Activated CD4-positive, alpha-beta T cell treated with anti-CD3 and anti-CD28 coated beads, Interleukin-2, amount 10 ng/mL, durations not matched to agents 7 days and 5 days (primary cell): ENCODE data around the gene APH1B. TPM values are rescaled to one million over a fixed set of nuclear protein-coding genes. Genes with fewer than 3 reads are reported as not detected.

ENCODE experiments used
- CTCF ChIA-PET: fragments of 350-600 bp; sonication (Branson Sonifier 250); formaldehyde crosslinking; loops from one replicate; lab custom pipeline; 2021; ENCODE audit warnings: antibody characterized with exemption; lab: Charles Lee
- POLR2A ChIA-PET: fragments of 350-600 bp; sonication (Branson Sonifier 250); formaldehyde crosslinking; loops from one replicate; lab custom pipeline; 2021; ENCODE audit warnings: antibody characterized with exemption; lab: Charles Lee
- DNase-seq: peaks from one replicate; pipeline ENCODE4 v3.0.0-alpha.2; 2020
- H3K27ac Mint-ChIP-seq: one replicate; pipeline ENCODE4 v1.8.0; 2021; ENCODE audit warnings: mild to moderate bottlenecking, moderate library complexity, mixed read lengths
- H3K27me3 Mint-ChIP-seq: one replicate; pipeline ENCODE4 v1.8.0; 2021; ENCODE audit warnings: mixed read lengths
- H3K36me3 Mint-ChIP-seq: one replicate; pipeline ENCODE4 v1.8.0; 2021; ENCODE audit warnings: low read depth, mixed read lengths
- H3K4me1 Mint-ChIP-seq: one replicate; pipeline ENCODE4 v1.8.0; 2021; ENCODE audit warnings: mixed read lengths
- H3K4me3 Mint-ChIP-seq: one replicate; pipeline ENCODE4 v1.8.0; 2021; ENCODE audit warnings: mild to moderate bottlenecking, moderate library complexity, mixed read lengths
- H3K9me3 Mint-ChIP-seq: one replicate; pipeline ENCODE4 v1.8.0; 2021; ENCODE audit warnings: mixed read lengths
- total RNA-seq, 2 experiments: library from RNA; stranded (reverse); gene quantifications; one replicate each; pipeline ENCODE4 v1.2.3, GENCODE V29; 2021

Gene APH1B
- total RNA-seq, 2 experiments from 2014 or later: 7.3 to 9.1 TPM

- ChIA-PET CTCF (interaction anchor here (0.6 to 1.0 kb wide), 2 partner anchors 28 to 185 kb away, joined by 3 to 4 read pairs; no protein-coding TSS in a partner anchor), POLR2A (no interaction called here)
- H3K27ac Mint-ChIP-seq: no peak overlapping the region
- H3K27me3 Mint-ChIP-seq: no peaks in the 10 kb centered on the region
- H3K4me3 Mint-ChIP-seq: no peak overlapping the region
- H3K36me3 Mint-ChIP-seq: no peaks in the 10 kb centered on the region
- H3K9me3 Mint-ChIP-seq: no peaks in the 10 kb centered on the region
- DNase-seq: no peak
- no peaks in the 10 kb centered on the region for H3K4me1 Mint-ChIP-seq
These were observed 47.4 kb downstream of the APH1B start for GRCh38 chr15:63324770-63325169.

GRCh38 chr15:63327648-63328421 is 50.4 kb downstream of the APH1B start:
- peaks cover 2% of the 10 kb centered on the region for H3K4me1 Mint-ChIP-seq
- DNase-seq: no peak
- H3K9me3 Mint-ChIP-seq: no peaks in the 10 kb centered on the region
- H3K36me3 Mint-ChIP-seq: no peaks in the 10 kb centered on the region
- no peak overlapping the region for H3K27ac Mint-ChIP-seq
- CTCF ChIA-PET: interaction anchor here (0.9 kb wide), 1 partner anchor 36 kb away, joined by 3 read pairs; no protein-coding TSS in a partner anchor
- no peak overlapping the region for H3K4me3 Mint-ChIP-seq
- no peaks in the 10 kb centered on the region for H3K27me3 Mint-ChIP-seq
- POLR2A ChIA-PET: no interaction called here

GRCh38 chr15:63329567-63330350 is 52.4 kb downstream of the APH1B start:
- no peaks in the 10 kb centered on the region for H3K27me3 Mint-ChIP-seq
- DNase-seq: no peak
- H3K9me3 Mint-ChIP-seq: no peaks in the 10 kb centered on the region
- peaks cover 2% of the 10 kb centered on the region for H3K4me1 Mint-ChIP-seq
- ChIA-PET CTCF (interaction anchor here (1.3 kb wide), 1 partner anchor 26 kb away, joined by 3 read pairs; no protein-coding TSS in a partner anchor), POLR2A (no interaction called here)
- no peaks in the 10 kb centered on the region for H3K36me3 Mint-ChIP-seq
- H3K4me3 Mint-ChIP-seq: no peak overlapping the region
- H3K27ac Mint-ChIP-seq: no peak overlapping the region

GRCh38 chr15:63330926-63331325 is 53.5 kb downstream of the APH1B start:
- ChIA-PET CTCF (no interaction called here), POLR2A (no interaction called here)
- no peak overlapping the region for H3K4me3 Mint-ChIP-seq
- DNase-seq: no peak
- peaks cover 2% of the 10 kb centered on the region for H3K4me1 Mint-ChIP-seq
- no peaks in the 10 kb centered on the region for H3K9me3 Mint-ChIP-seq
- no peaks in the 10 kb centered on the region for H3K27me3 Mint-ChIP-seq
- no peaks in the 10 kb centered on the region for H3K36me3 Mint-ChIP-seq
- H3K27ac Mint-ChIP-seq: no peak overlapping the region

- H3K27ac Mint-ChIP-seq: no peak overlapping the region
- ChIA-PET POLR2A (no interaction called here), CTCF (no interaction called here)
- no peak for DNase-seq
- H3K9me3 Mint-ChIP-seq: no peaks in the 10 kb centered on the region
- H3K27me3 Mint-ChIP-seq: no peaks in the 10 kb centered on the region
- peaks cover 2% of the 10 kb centered on the region for H3K4me1 Mint-ChIP-seq
- H3K36me3 Mint-ChIP-seq: no peaks in the 10 kb centered on the region
- H3K4me3 Mint-ChIP-seq: no peak overlapping the region
These were observed 54.1 kb downstream of the APH1B start for GRCh38 chr15:63331456-63331855.

- Mint-ChIP-seq H3K4me3 (no peak overlapping the region), H3K36me3 (no peaks in the 10 kb centered on the region), H3K4me1 (peaks cover 2% of the 10 kb centered on the region), H3K27ac (no peak overlapping the region), H3K27me3 (no peaks in the 10 kb centered on the region), H3K9me3 (no peaks in the 10 kb centered on the region)
- ChIA-PET CTCF (no interaction called here), POLR2A (no interaction called here)
- no peak for DNase-seq
These were observed 55.1 kb downstream of the APH1B start for GRCh38 chr15:63332367-63333124.

- no peaks in the 10 kb centered on the region for H3K36me3 Mint-ChIP-seq
- H3K27ac Mint-ChIP-seq: no peak overlapping the region
- H3K27me3 Mint-ChIP-seq: no peaks in the 10 kb centered on the region
- no peak overlapping the region for H3K4me3 Mint-ChIP-seq
- ChIA-PET POLR2A (no interaction called here), CTCF (no interaction called here)
- DNase-seq: no peak
- no peaks in the 10 kb centered on the region for H3K9me3 Mint-ChIP-seq
- peaks cover 2% of the 10 kb centered on the region for H3K4me1 Mint-ChIP-seq
These were observed 57.4 kb downstream of the APH1B start for GRCh38 chr15:63334821-63335220.

- peaks cover 2% of the 10 kb centered on the region for H3K4me1 Mint-ChIP-seq
- H3K4me3 Mint-ChIP-seq: no peak overlapping the region
- no peak overlapping the region for H3K27ac Mint-ChIP-seq
- no peaks in the 10 kb centered on the region for H3K9me3 Mint-ChIP-seq
- no peaks in the 10 kb centered on the region for H3K27me3 Mint-ChIP-seq
- H3K36me3 Mint-ChIP-seq: no peaks in the 10 kb centered on the region
- POLR2A ChIA-PET: no interaction called here
- CTCF ChIA-PET: no interaction called here
- DNase-seq: no peak
These were observed 58.3 kb downstream of the APH1B start for GRCh38 chr15:63335543-63336240.

- Mint-ChIP-seq H3K4me1 (no peaks in the 10 kb centered on the region), H3K27ac (no peak overlapping the region), H3K27me3 (no peaks in the 10 kb centered on the region), H3K9me3 (no peaks in the 10 kb centered on the region), H3K4me3 (no peak overlapping the region), H3K36me3 (no peaks in the 10 kb centered on the region)
- no peak for DNase-seq
- CTCF ChIA-PET: interaction anchor here (0.7 to 1.4 kb wide), 2 partner anchors 35 to 555 kb away, joined by 4 to 6 read pairs; no protein-coding TSS in a partner anchor
- POLR2A ChIA-PET: no interaction called here
These were observed 59.6 kb downstream of the APH1B start for GRCh38 chr15:63337046-63337445.

GRCh38 chr15:63338170-63338569 is 60.8 kb downstream of the APH1B start:
- Mint-ChIP-seq H3K27me3 (peaks cover 3% of the 10 kb centered on the region), H3K9me3 (no peaks in the 10 kb centered on the region), H3K36me3 (no peaks in the 10 kb centered on the region), H3K27ac (no peak overlapping the region), H3K4me1 (no peaks in the 10 kb centered on the region), H3K4me3 (no peak overlapping the region)
- CTCF ChIA-PET: no interaction called here
- no peak for DNase-seq
- POLR2A ChIA-PET: no interaction called here

- CTCF ChIA-PET: interaction anchor here (0.6 to 1.6 kb wide), 4 partner anchors 9 to 322 kb away, joined by 3 to 5 read pairs (median 3); no protein-coding TSS in a partner anchor
- Mint-ChIP-seq H3K27me3 (peaks cover 6% of the 10 kb centered on the region), H3K4me1 (no peaks in the 10 kb centered on the region), H3K4me3 (no peak overlapping the region), H3K9me3 (no peaks in the 10 kb centered on the region), H3K36me3 (no peaks in the 10 kb centered on the region), H3K27ac (no peak overlapping the region)
- POLR2A ChIA-PET: no interaction called here
- DNase-seq: no peak
These were observed 61.8 kb downstream of the APH1B start for GRCh38 chr15:63339006-63339766.
